Effector CD4-positive, alpha-beta T cell (primary cell): ENCODE results near the gene CFAP57.

Experiments used
- DNase-seq: peaks from one replicate; pipeline ENCODE4 v3.0.0-alpha.2; 2020

Gene CFAP57

DNA sequence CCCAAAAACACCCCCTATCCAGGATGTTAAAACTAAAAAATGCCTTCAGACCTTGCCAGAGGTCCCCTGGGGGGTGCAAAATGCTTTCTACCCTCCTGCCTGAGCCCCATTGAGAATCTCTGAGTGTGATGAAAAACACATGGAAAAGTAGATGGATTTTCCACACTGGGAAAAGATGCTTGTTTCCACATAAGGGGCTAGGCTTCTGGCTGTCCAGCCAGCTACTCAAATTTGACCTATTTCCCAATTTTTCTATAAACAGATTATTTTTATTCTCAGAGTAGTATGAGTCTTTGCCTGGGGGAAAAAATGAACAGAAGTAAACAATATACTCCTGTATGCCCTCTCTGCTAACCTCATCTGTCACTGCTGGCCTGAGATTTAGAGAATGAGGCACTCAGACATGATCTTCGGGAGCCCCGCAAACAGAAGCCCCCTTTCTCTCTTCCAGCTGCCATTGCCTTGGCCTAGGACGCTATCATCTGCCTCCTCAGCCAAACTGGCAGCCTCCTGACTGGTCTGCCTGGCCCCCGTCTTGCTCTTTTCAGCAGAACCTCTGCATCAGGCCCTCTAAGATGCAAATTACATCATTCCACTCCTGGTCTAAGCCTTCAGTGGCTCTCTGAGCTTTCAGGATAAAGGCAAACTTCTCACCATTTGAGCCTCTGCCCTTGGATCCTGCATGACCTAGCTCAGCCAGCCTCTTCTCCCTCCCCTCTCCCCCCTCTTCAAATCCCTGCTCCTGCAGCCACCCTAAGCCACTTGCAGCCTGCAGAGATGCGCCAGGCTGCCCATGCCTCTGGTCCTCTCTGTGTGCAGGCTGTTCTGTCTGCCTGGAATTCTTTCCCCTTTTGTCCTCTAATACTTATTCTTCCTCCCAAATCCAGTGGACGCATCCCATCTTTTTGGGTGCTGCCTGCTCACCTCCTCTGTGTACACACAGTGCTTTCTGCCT, 58.0 kb downstream of the CFAP57 start:
- no peak for DNase-seq

DNA sequence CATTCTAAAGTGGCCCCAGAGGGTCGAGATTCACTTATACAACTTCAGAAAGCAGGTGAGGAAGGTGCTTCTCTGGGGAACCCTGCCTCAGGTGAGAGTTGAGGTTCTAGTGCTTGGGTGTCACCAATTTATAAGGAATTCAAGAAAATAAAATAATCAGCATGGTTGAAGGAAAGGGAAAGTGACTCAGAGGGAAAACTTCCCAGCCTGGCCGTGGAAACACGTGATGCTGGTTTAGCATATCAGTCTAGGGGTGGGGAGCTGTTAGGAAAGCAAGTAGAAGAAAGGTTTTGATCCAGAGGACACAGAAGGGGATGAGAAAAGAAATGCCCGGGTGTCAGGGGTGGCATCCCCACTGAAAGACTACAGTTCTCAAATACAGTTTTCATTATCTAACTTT, 59.9 kb downstream of the CFAP57 start:
- DNase-seq: no peak

DNA sequence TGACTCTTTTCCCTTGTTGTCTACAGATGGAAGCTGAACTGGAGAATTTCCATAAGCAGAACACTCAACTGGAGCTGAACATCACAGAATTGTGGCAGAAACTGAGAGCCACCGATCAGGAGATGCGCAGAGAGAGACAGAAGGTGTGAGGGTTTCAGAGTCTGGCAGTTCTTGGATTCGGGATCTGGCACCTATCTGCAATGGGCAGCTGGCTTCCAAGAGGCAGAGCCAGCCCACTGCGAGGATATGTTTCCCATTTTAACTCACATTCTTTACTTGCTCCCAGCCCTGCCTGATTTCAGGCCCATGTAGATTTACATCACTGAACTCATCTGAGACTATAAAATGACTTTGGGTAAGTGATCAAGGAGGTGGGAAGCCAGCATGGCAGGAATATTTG, 60.4 kb downstream of the CFAP57 start:
- DNase-seq: no peak

DNA sequence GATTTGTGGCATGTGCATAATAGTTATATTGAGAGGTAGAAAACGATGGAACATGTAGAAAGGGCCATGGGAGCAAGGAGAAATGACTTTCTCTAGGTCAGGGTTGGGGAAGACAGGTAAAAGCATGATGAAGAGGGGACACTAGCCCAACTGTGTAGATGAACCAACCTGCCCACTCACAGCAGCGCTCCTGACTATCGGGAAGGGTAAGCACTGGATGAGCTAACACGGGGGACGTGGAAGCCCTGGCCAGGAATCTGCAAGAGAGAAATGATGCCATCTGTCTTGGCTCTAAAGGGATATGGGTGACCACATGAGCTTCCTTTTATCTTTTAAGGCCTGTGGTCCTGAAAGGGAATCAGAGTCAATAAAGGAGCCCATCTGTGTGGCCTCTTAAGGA, 61.5 kb downstream of the CFAP57 start:
- DNase-seq: no peak

DNA sequence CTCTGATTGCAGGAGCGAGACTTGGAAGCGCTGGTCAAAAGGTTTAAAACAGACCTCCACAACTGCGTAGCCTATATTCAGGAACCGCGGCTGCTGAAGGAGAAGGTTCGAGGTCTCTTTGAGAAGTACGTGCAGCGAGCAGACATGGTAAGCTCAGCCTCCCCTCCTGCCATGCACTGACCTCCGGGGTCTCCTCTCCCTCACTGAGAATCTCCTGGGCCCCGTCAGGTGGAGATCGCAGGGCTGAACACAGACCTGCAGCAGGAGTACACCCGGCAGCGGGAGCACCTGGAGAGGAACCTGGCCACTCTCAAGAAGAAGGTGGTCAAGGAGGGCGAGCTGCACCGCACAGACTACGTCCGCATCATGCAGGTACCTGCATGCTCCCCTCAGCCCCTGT, 62.1 kb downstream of the CFAP57 start:
- no peak for DNase-seq

DNA sequence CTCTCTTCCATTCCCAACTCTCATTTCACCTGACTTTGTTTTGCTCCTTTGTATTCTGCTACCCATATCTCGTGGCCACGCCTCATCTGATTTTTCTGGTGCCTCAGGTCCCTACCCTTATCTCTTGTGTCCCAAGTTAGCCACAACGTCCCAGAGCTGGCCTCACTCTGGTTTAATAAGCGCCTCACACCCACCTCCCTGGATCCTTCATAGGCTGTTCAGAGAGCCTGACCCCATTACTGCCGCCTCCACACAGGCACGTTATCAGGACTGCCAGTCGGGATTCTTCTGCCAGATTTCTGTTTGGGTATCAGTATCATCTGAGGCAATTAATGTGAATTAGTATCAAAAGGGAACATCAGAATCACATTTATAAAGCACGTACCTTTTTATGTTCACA, 62.9 kb downstream of the CFAP57 start:
- DNase-seq: no peak

DNA sequence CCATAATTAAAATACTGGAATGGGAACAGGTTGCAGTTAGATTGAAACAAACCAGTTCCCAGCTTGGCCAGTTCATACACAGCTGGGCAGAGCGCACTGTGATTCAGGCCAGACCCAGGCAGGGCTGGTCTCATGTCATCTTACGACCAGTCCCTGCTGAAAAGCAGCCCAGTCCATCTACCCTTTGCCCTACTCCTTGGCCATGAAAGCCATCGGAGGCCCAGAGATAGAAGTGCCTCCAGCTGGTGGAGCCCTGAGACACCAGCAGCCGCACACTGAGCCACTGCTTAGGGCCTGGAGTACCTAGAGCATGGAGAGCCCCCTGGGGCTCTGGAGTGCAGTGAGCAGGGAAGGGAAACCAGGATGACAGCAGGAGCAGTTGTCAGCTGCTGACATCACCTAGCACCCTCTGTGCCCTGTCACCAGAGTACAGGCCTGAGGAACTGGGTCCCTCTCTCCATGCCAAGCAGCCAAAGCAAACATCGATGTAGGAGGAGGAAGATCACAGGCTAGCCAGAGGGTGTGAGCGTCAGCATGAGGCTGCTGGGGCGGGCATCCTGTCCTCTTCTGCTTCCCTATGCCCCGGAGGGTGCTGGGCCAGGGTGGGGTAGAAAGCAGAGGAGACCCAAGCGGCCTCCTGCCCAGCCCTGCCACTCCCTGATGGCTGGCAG, 63.5 kb downstream of the CFAP57 start:
- no peak for DNase-seq

DNA sequence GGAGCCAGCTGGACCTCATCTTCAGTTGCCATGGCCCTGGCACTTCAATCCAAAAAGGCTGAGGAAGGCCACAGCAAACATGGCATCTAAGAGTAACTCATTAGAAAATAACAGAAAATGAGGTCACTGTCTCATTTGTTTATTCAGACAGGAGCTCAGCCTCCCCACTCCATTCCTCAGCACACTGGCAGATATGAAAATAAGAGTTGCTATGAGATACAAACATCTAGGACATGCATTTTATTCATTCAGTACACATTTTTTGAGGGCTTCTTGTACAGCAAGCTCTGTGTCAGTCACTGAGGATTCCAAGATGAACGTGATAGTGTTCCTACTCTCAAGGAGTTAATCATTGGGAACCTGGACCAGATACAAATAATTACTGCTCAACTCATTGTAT, 65.0 kb downstream of the CFAP57 start:
- no peak for DNase-seq

DNA sequence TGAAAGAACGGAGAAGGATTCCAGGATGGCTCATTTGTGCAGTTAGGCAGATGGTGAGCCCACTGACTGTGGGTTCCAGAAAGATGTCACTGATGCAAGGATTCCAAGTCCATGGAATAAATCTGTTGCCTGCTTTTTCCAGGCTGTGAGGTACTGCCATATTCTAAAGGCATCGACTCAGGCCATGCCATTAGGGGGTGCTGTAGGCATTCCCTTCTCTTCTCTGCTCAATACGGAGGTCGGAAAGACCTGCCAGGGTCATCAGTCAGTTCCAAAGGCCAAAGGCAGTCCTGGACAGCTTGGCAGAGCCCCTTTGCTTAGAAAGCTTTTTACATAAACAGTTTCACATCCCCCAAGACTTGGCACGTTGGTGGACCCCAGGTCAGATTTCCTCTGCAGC, 66.0 kb downstream of the CFAP57 start:
- no peak for DNase-seq

DNA sequence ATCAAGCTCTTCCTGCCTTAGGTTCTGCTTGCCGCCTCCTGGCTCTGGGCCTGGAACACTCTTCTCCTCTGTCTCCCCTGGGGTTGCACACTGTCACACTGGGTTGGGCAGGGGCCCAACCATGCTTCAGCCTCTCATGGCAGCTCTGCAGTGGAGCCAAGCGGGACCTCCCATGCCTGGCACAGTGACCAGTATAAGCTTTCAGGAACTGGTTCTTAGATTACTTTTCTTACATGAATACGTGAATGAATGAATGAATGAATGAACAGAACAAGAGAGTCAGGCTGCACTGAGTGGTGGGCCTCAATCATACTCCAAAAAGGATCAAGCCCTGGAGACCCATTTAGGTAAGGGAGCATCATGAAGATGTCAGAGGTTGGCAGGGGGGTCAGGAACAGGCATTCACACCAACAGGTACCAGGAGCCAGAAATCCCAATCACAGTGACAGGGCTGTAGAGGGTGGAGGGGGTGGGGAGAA, 66.9 kb downstream of the CFAP57 start:
- DNase-seq: no peak

DNA sequence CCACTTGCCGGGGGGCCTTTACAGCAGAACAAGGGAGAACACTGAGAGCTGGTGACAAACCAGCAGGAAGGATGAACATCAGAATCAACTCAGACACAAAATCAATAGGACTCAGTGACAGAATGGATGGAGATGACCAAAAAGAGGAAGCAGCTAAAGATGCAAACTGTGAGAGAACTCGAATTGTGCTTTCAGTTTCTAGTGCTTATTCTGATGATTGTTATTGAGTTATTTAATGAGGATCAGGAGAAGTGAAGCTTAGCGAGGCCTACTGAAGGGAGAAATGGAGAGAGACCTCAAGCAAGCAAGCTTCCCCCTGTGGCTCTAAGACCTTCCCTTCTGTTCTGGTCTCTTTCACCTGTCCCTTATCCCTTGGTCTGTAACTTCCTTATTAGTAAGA, 67.4 kb downstream of the CFAP57 start:
- no peak for DNase-seq

DNA sequence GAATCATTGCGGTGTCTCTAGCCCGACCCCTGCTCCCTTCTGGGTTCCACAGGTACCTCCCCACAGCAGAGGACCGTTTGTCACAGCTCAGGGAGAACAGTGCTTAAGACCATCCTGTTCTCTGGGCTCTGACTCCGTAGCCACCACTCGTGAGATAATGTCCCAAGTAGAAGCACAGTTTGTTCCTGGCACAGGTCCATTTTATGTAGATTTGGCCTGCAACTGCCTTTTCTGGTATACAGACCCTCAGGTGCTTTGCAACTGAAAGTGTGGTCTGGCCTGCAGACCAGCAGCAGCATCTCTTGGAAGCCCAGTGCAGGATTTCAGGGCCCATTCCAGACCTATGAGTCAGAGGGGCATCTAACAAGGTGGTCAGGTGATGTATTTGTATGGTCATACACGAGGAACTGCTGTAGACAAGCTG, 69.3 kb downstream of the CFAP57 start:
- no peak for DNase-seq

DNA sequence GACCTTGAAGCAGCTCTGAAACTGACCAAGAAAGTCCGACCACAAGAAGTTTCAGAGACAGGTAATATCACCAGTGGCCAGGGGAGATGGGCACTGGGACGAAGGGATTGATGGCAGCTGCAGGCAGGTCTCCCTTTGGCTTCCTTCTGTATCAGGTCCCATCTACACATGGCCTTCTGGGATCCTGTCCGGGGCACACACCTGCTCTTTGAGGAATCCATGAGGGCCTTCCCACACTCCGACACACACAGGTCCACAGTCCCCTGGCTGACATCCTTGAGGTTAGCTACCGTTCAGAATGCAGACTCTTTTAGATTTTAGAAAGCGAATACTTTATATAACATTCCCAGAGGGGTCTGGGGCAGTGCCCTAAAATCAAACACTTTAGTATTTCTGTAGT, 71.2 kb downstream of the CFAP57 start:
- no peak for DNase-seq

DNA sequence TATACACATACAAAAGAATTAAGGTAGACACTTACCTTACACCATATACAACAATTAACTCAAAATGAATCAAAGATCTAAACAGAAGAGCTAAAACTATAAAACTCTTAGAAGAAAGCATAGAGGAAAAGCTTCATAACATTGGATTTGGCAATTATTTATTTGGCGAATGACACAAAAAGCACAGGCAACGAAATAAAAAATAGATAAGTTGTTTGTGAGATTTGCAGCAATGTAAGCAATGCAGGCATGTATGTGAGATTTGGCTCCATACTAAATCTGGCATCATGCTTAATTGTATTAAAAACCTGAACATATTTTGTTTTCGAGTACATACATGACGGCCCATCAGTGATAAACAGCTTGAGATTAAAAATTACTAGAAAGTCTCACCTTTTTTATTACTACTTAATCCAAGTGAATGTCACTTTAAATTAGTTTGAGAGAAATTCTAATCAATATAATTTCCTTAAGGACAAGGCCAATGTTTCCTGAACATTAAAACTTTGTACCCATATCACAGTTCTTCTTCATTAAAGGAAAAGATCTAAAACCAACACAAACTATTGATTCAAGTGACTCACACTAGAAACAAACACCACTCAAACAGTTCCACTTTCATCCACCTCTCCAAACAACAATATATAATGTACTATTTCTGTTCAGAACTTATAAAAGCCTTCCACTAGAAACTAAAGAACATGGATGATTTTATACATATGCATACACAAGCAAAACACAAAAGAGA, 74.5 kb downstream of the CFAP57 start:
- DNase-seq: no peak

DNA sequence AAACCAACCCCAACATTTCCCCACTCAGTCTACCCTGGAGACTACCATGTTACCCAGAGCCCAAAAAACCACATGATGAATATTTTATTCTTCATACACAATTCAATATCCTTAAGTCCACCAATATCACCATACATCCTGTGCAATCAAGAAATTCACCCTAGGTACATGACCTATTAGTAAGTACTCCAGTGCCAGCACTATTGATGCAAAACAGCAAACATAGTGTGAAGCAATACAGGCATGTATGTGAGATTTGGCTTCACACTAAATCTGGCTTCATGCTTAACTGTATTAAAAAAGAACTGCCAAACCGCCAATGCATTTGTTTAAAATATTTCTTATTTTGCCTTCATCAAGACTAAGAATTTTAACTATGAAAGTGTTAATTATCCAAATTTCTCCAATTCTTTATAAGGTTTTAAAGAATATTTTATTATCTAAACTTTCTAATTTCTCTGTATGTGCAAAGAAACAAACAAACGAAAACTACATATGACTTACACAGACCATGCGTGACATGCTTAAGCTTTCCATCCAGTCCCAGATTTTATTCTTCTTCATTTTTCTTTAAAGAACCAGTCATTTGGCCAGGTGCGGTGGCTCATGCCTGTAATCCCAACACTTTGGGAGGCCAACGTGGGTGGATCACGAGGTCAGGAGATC, 75.3 kb downstream of the CFAP57 start:
- DNase-seq: no peak

DNA sequence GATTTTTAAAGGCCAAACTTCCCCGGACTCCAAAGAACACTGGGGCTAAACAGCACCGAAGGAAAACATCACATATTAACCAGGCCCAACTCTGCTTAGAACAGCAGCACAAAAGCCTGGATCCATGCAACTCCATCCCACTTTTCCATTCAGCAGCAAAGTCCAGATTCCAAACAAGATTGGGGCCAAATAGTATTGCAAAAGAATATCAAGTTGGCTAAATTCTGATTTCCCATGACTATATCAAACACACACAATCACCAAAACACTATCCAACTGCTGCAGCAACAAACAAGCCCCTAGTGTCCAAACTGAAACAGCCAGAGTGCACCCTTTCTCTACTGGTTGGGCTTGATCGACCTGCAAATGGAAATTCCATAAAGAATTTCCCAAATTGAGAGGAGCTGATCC, 78.2 kb downstream of the CFAP57 start:
- no peak for DNase-seq

DNA sequence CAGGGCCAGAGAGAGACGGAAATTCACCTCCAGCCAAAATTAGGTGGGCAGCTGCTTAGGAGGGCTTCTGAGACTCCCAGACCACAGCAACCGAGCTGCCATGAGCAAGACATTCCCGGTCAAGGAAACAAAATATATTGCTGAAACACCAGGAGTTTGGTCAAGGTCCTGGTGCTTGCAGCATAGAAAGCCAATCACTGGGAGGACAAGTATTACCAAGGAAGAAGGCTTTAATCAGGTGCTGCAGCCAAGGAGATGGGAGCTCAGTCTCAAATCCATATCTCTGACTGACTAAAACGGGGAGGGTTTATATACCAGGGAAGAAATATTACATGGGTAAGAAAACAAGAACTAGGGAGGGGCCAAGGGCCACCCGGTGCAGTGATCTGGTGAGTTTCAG, 78.9 kb downstream of the CFAP57 start:
- DNase-seq: no peak

DNA sequence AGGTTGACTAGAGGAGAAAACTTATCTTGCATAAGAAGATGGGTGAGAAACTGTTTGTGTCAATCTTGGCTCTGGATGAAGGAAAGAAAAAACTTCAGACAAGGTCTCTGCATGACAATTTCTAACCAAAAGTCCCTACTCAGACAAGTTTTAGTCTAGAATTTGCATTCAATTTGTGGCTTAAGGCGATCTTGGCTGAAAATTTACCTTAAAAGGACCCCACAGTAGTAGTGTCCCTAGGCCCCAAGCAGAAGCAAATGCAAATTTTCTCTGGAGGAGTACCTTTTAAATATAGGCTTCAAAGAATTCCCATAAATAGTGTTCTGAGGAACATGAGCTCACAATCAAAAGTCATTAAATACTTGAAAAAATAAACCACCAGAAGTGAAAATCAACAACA, 80.1 kb downstream of the CFAP57 start:
- DNase-seq: no peak

DNA sequence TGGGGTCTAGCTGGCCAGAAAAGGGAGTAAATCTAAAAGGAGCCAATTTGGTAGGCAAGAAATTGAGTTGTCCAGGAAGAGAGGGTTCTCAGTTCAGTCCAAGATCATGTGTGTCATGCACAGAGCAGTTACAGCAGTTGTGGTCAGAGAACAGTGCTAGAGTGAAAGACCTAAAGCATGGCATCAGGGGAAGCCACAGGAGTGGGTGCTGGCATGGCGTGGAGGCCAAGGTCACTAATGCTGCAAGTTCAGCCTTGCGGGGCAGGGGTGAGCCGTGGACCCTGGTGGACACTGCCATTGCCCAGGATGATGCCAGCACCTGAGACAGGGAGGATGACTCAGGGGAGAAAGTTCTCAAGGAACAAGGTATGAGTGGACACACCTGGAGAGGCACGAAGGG, 81.0 kb downstream of the CFAP57 start:
- no peak for DNase-seq

DNA sequence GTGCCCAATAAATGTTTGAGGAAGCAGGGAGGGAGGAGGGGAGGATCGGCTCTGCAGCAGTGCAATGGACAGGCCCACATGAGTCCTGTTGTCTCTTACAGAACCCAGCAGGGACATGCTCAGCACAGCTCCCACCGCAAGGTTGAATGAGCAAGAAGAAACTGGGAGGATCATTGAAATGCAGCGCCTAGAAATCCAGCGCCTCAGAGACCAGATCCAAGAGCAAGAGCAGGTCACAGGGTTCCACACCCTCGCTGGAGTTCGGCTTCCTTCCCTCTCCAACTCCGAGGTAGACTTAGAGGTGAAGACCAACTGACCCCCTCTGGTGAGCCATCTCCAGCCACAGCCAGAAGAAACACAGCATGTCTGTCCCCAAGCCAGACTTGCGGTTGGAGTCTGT, 81.7 kb downstream of the CFAP57 start:
- DNase-seq: no peak

DNA sequence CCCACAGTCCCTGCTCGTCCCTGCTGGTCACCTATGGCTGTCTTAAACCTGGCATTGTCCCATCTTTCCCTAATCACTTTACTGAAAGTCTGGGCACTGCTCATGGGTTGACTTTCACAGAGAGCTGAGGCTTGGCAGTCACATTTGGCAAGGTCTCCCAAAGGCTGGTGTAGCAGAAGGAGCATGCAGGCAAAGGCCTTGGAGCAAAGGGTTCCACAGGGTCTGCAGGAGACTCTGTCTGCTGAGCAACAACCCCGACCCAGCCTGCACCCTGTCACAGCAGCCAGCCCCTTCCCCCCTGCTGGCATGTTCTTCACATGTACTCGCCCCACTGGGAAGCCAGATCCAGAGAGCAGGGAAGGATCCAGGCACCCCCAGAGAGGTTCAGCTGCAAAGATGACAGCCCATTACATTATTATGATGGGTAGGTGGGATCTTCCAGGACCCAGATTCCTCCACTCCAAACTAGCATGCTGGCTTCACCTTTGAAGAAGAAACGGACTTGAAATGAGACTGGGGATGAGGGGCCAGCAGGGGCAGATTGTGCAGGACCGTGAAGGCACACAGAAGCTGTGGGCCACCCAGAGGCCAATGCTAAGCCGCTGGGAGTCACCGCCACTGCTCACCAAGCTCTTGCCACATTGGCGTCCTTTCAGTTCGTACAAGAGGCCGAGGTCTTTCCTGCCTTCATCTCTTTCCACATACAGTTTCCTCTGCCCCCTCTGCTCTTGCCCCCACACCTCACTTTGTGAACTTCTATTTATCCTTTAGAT, 83.5 kb downstream of the CFAP57 start:
- no peak for DNase-seq
